Measurements from ENCODE around the gene ARFGEF3. TPM values are rescaled to one million over a fixed set of nuclear protein-coding genes. Genes with fewer than 3 reads are reported as not detected.
A peak's percentile ranks its signal among the peaks of the same experiment; 100 is the strongest.

The ARFGEF3 gene
- total RNA-seq, 1 donor from 2014 or later = 0.08 TPM

DNA sequence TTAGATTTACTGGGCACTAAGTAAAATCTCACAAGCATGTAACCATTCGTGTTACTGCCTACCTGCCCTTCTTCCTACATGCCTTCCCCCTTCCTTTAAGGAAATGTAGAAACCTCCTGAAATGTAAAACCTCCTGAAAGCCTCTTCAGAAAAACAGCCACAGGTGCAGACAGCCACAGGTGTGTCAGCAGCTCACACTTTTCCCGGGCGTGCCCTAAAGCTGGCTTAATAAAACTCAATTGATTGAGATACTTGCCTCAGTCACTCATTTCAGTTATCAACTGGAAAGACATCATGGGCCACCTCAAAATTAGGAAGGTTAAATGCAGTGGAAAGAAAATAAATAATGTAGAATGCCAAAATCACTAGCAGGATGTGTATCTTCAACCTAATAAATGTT is 79.6 kb downstream of the ARFGEF3 start:
- Mint-ChIP-seq H3K27ac (ENCODE audit: unreplicated experiment) (no peak overlapping the region), H3K27me3 (ENCODE audit: unreplicated experiment) (peaks cover 3% of the 10 kb centered on the region), H3K9me3 (ENCODE audit: unreplicated experiment) (no peaks in the 10 kb centered on the region), H3K4me1 (ENCODE audit: unreplicated experiment) (peaks cover 8% of the 10 kb centered on the region), H3K36me3 (ENCODE audit: unreplicated experiment) (no peaks in the 10 kb centered on the region), H3K4me3 (ENCODE audit: unreplicated experiment) (no peak overlapping the region)
- TF ChIP-seq, protein P1, sequence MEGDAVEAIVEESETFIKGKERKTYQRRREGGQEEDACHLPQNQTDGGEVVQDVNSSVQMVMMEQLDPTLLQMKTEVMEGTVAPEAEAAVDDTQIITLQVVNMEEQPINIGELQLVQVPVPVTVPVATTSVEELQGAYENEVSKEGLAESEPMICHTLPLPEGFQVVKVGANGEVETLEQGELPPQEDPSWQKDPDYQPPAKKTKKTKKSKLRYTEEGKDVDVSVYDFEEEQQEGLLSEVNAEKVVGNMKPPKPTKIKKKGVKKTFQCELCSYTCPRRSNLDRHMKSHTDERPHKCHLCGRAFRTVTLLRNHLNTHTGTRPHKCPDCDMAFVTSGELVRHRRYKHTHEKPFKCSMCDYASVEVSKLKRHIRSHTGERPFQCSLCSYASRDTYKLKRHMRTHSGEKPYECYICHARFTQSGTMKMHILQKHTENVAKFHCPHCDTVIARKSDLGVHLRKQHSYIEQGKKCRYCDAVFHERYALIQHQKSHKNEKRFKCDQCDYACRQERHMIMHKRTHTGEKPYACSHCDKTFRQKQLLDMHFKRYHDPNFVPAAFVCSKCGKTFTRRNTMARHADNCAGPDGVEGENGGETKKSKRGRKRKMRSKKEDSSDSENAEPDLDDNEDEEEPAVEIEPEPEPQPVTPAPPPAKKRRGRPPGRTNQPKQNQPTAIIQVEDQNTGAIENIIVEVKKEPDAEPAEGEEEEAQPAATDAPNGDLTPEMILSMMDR (IDR thresholded peaks at IDR 0.05) = no peak
- DNase-seq (ENCODE audit: extremely low spot score, unreplicated experiment) = no peak

GRCh38 chr6:138241934-138242333 is 80.2 kb downstream of the ARFGEF3 start:
- Mint-ChIP-seq H3K27ac (ENCODE audit: unreplicated experiment) (no peak overlapping the region), H3K4me3 (ENCODE audit: unreplicated experiment) (no peak overlapping the region), H3K4me1 (ENCODE audit: unreplicated experiment) (peaks cover 8% of the 10 kb centered on the region), H3K36me3 (ENCODE audit: unreplicated experiment) (no peaks in the 10 kb centered on the region), H3K9me3 (ENCODE audit: unreplicated experiment) (no peaks in the 10 kb centered on the region), H3K27me3 (ENCODE audit: unreplicated experiment) (peaks cover 3% of the 10 kb centered on the region)
- no peak for DNase-seq (ENCODE audit: extremely low spot score, unreplicated experiment)
- TF ChIP-seq, protein P1 (IDR thresholded peaks at IDR 0.05) = no peak

DNA sequence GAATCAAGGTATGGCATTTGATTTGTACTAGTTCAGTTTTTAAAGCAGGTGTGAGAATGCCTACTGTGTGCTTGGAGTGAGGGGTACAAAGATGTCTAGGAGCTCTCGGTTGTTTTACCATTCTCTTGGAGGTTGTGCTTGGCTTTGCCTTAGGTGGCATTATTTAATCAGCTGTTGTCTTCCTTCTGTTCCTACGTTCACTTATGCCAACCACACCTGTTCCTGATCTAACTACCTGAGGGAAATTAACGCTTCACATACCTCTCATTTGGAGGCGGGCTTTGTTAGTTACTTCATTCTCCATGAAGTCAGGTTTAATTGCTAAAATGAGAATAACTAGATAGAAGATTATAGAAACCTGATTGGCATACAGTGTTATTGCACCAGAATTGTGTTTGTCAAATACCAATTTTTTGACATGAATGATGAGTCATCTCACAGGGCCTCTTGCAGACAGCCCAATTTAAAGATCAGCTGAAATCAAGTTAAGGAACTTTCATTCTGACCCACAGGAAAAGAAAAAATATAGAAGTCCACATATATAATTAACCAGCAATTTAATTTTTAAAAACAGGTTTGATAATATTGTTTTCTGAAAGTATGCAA is 81.4 kb downstream of the ARFGEF3 start:
- Mint-ChIP-seq H3K36me3 (ENCODE audit: unreplicated experiment) (no peaks in the 10 kb centered on the region), H3K4me3 (ENCODE audit: unreplicated experiment) (no peak overlapping the region), H3K27ac (ENCODE audit: unreplicated experiment) (no peak overlapping the region), H3K27me3 (ENCODE audit: unreplicated experiment) (peaks cover 3% of the 10 kb centered on the region), H3K4me1 (ENCODE audit: unreplicated experiment) (peaks cover 8% of the 10 kb centered on the region), H3K9me3 (ENCODE audit: unreplicated experiment) (no peaks in the 10 kb centered on the region)
- no peak for DNase-seq (ENCODE audit: extremely low spot score, unreplicated experiment)
- TF ChIP-seq, protein P1 (IDR thresholded peaks at IDR 0.05) = no peak

DNA sequence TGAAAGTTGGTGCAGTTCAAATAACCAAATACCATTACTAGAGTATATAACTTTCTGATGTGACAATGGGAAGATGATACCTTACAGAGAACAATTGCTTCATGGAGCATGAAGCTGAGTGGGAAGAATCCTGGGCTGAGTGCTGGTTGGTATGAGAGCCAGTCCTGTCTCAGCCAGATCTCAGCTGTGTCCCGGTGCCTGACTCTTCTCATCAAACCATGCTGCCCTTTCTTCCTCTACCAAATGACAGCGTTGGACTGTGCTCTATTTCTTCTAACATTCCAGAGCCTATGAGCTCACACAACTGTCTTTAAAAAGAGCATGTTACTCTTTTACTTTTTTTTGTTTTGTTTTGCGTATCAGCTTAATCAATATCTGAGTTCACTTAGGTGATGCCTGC is 84.0 kb downstream of the ARFGEF3 start:
- no peak overlapping the region for H3K4me3 Mint-ChIP-seq (ENCODE audit: unreplicated experiment)
- DNase-seq (ENCODE audit: extremely low spot score, unreplicated experiment) = no peak
- TF ChIP-seq, protein P1 (IDR thresholded peaks at IDR 0.05) = no peak
- no peak overlapping the region for H3K27ac Mint-ChIP-seq (ENCODE audit: unreplicated experiment)
- peaks cover 3% of the 10 kb centered on the region for H3K27me3 Mint-ChIP-seq (ENCODE audit: unreplicated experiment)
- H3K4me1 Mint-ChIP-seq (ENCODE audit: unreplicated experiment) = peaks cover 3% of the 10 kb centered on the region
- no peaks in the 10 kb centered on the region for H3K36me3 Mint-ChIP-seq (ENCODE audit: unreplicated experiment)
- H3K9me3 Mint-ChIP-seq (ENCODE audit: unreplicated experiment) = no peaks in the 10 kb centered on the region

DNA sequence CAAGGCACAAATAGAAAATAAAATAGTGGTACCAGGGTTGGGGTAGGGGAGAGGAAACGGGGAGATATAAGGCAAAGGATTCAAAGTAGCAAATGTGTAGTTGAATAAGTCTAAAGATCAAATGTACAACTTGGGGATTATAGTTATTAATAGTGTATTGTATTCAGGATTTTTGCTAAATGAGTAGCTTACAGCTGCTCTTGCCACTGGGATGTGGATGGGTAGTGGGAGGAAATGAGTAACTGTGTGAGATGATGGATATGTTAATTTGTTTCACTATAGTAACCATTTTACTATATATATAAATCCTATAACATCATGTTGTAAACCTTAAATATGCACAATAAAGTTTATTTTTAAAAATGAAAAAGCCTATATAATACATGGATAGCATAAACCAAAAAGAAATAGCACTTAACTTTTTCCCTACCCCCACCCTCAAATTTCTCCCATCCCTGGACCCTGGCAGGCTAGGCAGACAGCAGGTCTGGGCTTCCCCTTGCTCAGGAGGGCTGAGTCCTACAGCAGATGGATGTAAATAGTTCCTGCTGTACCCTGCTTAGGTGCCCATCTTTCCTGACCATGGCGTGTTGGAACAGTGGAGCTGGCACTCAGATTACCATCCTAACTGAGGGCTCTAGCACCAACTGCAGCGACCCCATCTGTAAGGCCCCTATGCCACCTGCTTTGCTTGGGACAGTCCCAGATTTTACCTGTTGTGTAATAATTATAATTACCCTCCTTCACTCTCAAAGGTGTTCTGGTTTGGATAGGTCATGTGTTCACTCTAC is 85.1 kb downstream of the ARFGEF3 start:
- H3K4me3 Mint-ChIP-seq (ENCODE audit: unreplicated experiment) = no peak overlapping the region
- TF ChIP-seq, protein P1 (IDR thresholded peaks at IDR 0.05) = no peak
- no peaks in the 10 kb centered on the region for H3K9me3 Mint-ChIP-seq (ENCODE audit: unreplicated experiment)
- H3K27ac Mint-ChIP-seq (ENCODE audit: unreplicated experiment) = no peak overlapping the region
- no peaks in the 10 kb centered on the region for H3K36me3 Mint-ChIP-seq (ENCODE audit: unreplicated experiment)
- DNase-seq (ENCODE audit: extremely low spot score, unreplicated experiment) = peak; percentile 34
- H3K4me1 Mint-ChIP-seq (ENCODE audit: unreplicated experiment) = no peaks in the 10 kb centered on the region
- H3K27me3 Mint-ChIP-seq (ENCODE audit: unreplicated experiment) = peaks cover 3% of the 10 kb centered on the region

All from osteocyte (in vitro differentiated cells).